ENCODE data around the gene NEK7. TPM values are rescaled to one million over a fixed set of nuclear protein-coding genes. Genes with fewer than 3 reads are reported as not detected.

NEK7 gene
- total and polyA plus RNA-seq, 2 of the 8 experiments (the other 6 are each of a cell fraction or from before 2014, with no cell fraction given): 5.1 to 10.0 TPM

DNA sequence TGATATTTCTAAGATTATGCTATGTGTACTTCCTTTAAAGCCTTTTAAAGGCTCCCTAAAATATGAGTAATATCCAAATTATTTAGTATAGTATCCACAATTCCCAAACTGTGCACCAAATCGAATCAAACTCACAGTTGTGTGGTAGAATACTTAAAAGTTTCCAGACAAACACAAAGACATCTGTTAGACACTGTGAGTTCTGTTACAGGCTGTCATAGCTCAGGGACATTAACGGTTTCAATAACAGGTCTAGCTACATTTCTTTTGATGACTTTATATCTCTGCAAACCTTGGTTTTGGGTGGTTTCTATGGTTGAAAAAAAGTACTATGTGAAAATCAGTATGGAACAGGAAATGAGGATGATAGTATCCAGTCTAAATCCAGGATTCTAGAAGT is 36.9 kb upstream of the NEK7 start (continued):
- TF ChIP-seq EP300 (IDR thresholded peaks at IDR 0.05; ENCODE audit: borderline replicate concordance in 1 of 2, low read depth in 2 of 2, low read length in 2 of 2): no peak

All from H1 (cell line).